MM.1S (cell line): ENCODE results near the gene IDH2.

ENCODE experiments used
- EZH2 ChIP-seq: fragments of 300-600 bp; sonication (generic); optimal IDR thresholded peaks from 2 replicates; pipeline ENCODE3; 2017; ENCODE audit warnings: low read depth, mild to moderate bottlenecking, antibody characterized with exemption, low read length, mixed read lengths
- TF ChIP-seq, protein P1 (sequence below): fragments of 300-600 bp; sonication (generic); IDR thresholded peaks from 2 replicates; pipeline ENCODE4 v1.5.1; 2016; ENCODE audit warnings: antibody characterized with exemption, low read length, mixed read lengths

GRCh38 chr15:90126596-90127435 is 24.5 kb upstream of the IDH2 start:
- TF ChIP-seq, protein P1, sequence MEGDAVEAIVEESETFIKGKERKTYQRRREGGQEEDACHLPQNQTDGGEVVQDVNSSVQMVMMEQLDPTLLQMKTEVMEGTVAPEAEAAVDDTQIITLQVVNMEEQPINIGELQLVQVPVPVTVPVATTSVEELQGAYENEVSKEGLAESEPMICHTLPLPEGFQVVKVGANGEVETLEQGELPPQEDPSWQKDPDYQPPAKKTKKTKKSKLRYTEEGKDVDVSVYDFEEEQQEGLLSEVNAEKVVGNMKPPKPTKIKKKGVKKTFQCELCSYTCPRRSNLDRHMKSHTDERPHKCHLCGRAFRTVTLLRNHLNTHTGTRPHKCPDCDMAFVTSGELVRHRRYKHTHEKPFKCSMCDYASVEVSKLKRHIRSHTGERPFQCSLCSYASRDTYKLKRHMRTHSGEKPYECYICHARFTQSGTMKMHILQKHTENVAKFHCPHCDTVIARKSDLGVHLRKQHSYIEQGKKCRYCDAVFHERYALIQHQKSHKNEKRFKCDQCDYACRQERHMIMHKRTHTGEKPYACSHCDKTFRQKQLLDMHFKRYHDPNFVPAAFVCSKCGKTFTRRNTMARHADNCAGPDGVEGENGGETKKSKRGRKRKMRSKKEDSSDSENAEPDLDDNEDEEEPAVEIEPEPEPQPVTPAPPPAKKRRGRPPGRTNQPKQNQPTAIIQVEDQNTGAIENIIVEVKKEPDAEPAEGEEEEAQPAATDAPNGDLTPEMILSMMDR: no peak
- no peak for TF ChIP-seq EZH2
